Measurements from ENCODE around the gene CDC45.

CDC45 gene

DNA sequence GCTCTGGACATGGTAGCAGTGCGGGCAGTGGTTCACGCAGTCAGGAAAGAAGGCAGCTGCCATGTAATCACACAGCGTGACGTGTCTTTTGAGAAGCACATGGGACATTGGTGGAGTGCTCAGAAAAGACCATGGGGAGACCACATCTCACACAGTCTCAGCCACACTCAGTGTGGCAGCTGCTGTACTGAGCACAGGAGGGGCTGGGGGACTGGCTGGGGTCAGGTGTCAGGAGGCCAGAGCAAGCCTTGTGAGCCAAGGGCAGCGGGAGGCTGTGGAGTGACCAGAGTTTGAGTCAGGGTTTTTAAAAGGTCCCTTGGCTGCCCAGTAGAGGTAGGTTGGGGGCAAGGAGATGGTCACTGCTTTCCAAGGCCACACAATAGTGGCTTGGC, 26.0 kb downstream of the CDC45 start:
- Histone ChIP-seq H3F3A (ENCODE audit: control insufficient read depth, insufficient read depth) (peaks cover 3% of the 10 kb centered on the region; the same call in 1 of the 2 replicates), H3K36me3 (ENCODE audit: control insufficient read depth, low read length) (peaks cover 60% of the 10 kb centered on the region), H3K79me2 (ENCODE audit: control insufficient read depth, low read length) (no peaks in the 10 kb centered on the region), H3K27me3 (ENCODE audit: control insufficient read depth, low read length) (no peaks in the 10 kb centered on the region), H4K20me1 (ENCODE audit: control insufficient read depth, insufficient read depth, low read depth, low read length) (no peaks in the 10 kb centered on the region), H3K9me2 (replicated peaks; ENCODE audit: control insufficient read depth, low read length) (no peaks in the 10 kb centered on the region), H3K4me2 (ENCODE audit: low read length) (no peak overlapping the region), H3K4me3 (ENCODE audit: low read length) (no peak overlapping the region), H3K9me3 (ENCODE audit: control insufficient read depth, insufficient read depth, low read length) (no peaks in the 10 kb centered on the region), H3K27ac (ENCODE audit: low read depth, low read length) (no peak overlapping the region), H3K4me1 (ENCODE audit: control insufficient read depth, low read length) (no peaks in the 10 kb centered on the region)
- TF ChIP-seq CTCF (IDR thresholded peaks at IDR 0.05; ENCODE audit: low read depth, low read length, poor library complexity, severe bottlenecking) (no peak), EZH2phosphoT487 (IDR thresholded peaks at IDR 0.05; ENCODE audit: borderline replicate concordance, low read length) (no peak)

DNA sequence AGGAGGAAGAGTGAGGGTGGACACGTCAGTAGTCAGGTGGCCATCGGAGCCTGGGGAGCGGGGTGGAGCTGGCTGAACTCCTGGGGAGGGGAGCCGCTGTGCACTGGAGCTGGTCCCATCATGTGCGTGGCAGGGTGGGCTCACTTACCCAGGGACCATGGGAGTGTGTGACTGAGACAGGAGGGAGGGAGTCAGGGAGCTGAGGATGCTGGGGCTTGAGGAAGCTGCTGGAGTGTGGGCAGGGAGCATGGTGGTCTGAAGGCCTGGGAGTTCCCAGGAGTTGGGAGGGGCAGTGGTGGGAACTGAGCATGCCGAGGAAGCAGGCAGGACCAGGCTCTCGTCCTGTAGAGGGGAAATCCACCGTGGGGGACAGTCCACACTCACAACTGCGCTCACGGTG, 26.5 kb downstream of the CDC45 start:
- Histone ChIP-seq H3K4me1 (ENCODE audit: control insufficient read depth, low read length) (no peaks in the 10 kb centered on the region), H3K9me3 (ENCODE audit: control insufficient read depth, insufficient read depth, low read length) (no peaks in the 10 kb centered on the region), H3K4me3 (ENCODE audit: low read length) (no peak overlapping the region), H3K27me3 (ENCODE audit: control insufficient read depth, low read length) (no peaks in the 10 kb centered on the region), H3K4me2 (ENCODE audit: low read length) (no peak overlapping the region), H3F3A (ENCODE audit: control insufficient read depth, insufficient read depth) (peaks cover 3% of the 10 kb centered on the region; the same call in 1 of the 2 replicates), H3K36me3 (ENCODE audit: control insufficient read depth, low read length) (peaks cover 64% of the 10 kb centered on the region), H4K20me1 (ENCODE audit: control insufficient read depth, insufficient read depth, low read depth, low read length) (no peaks in the 10 kb centered on the region), H3K27ac (ENCODE audit: low read depth, low read length) (no peak overlapping the region), H3K79me2 (ENCODE audit: control insufficient read depth, low read length) (no peaks in the 10 kb centered on the region), H3K9me2 (replicated peaks; ENCODE audit: control insufficient read depth, low read length) (no peaks in the 10 kb centered on the region)
- TF ChIP-seq CTCF (IDR thresholded peaks at IDR 0.05; ENCODE audit: low read depth, low read length, poor library complexity, severe bottlenecking) = no peak

DNA sequence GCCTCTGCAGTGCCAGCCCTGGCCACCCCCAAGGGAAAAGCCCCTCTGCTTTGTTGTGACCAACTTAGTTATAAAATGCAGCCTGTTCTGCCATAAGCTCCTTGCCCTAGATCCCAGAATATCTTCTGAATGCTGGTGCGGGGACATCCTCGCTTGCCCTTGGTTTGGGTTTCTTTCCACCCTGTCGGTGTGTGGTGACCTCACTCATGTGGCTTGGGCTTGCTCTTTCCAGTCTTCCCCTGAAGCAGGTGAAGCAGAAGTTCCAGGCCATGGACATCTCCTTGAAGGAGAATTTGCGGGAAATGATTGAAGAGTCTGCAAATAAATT, 27.8 kb downstream of the CDC45 start:
- Histone ChIP-seq H3K27me3 (ENCODE audit: control insufficient read depth, low read length) (no peaks in the 10 kb centered on the region), H3F3A (ENCODE audit: control insufficient read depth, insufficient read depth) (no peaks in the 10 kb centered on the region), H3K4me1 (ENCODE audit: control insufficient read depth, low read length) (no peaks in the 10 kb centered on the region), H3K79me2 (ENCODE audit: control insufficient read depth, low read length) (no peaks in the 10 kb centered on the region), H3K4me3 (ENCODE audit: low read length) (no peak overlapping the region), H3K36me3 (ENCODE audit: control insufficient read depth, low read length) (peaks cover 70% of the 10 kb centered on the region), H3K9me3 (ENCODE audit: control insufficient read depth, insufficient read depth, low read length) (no peaks in the 10 kb centered on the region), H3K4me2 (ENCODE audit: low read length) (no peak overlapping the region), H4K20me1 (ENCODE audit: control insufficient read depth, insufficient read depth, low read depth, low read length) (no peaks in the 10 kb centered on the region), H3K27ac (ENCODE audit: low read depth, low read length) (no peak overlapping the region), H3K9me2 (replicated peaks; ENCODE audit: control insufficient read depth, low read length) (no peaks in the 10 kb centered on the region)
- TF ChIP-seq CTCF (IDR thresholded peaks at IDR 0.05; ENCODE audit: low read depth, low read length, poor library complexity, severe bottlenecking) (no peak), EZH2phosphoT487 (IDR thresholded peaks at IDR 0.05; ENCODE audit: borderline replicate concordance, low read length) (no peak)
